ENCODE data around the gene DCK. TPM values are rescaled to one million over a fixed set of nuclear protein-coding genes. Genes with fewer than 3 reads are reported as not detected.

The DCK gene
- total RNA-seq, 1 experiment from 2014 or later, result 11.8 TPM

DNA sequence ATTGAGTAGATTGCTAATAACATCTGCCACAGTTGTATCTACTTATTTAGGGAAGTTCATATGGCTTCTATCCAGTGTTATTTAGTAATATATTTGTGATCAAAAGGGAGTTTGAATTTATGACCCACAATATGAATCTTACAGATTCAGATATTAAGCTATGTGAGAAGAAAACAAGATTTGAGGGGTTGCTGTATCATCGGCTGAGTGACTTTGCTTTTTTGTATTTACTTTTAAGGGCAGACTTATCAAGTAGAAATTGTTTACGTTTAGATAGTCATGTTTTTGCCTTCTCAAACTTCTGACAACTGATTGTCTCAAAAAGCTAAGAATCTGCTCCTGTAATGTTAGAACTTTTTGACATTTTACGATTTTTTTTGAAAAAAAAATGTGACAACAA lies 17.2 kb upstream of the DCK start:
- Histone ChIP-seq H3K4me2 (no peak overlapping the region), H3K36me3 (ENCODE audit: low read depth) (no peaks in the 10 kb centered on the region), H3K9me3 (ENCODE audit: insufficient read depth, low read depth) (no peaks in the 10 kb centered on the region), H3K27me3 (ENCODE audit: insufficient read depth, low read depth) (no peaks in the 10 kb centered on the region), H3K79me2 (ENCODE audit: low read depth) (no peaks in the 10 kb centered on the region), H3F3A (ENCODE audit: insufficient read depth, low read depth) (no peaks in the 10 kb centered on the region), H3K4me1 (replicated peaks; ENCODE audit: insufficient read depth) (no peaks in the 10 kb centered on the region), H3K27ac (no peak overlapping the region), H3K9me2 (ENCODE audit: insufficient read depth) (no peaks in the 10 kb centered on the region), H2AFZ (no peak overlapping the region), H4K20me1 (ENCODE audit: insufficient read depth) (no peaks in the 10 kb centered on the region), H3K4me3 (no peak overlapping the region)
- BruUV-seq (replicated peaks), result no TSS peak
- CTCF ChIA-PET, result no interaction called here
- no peak for DNase-seq
- intact Hi-C loops (cut with micrococcal nuclease; ENCODE audit: unreplicated experiment), result no loop called here
- TF ChIP-seq EZH2 (IDR thresholded peaks at IDR 0.05; ENCODE audit: low read depth), result no peak
- no peak for TF ChIP-seq CTCF (conservative IDR thresholded peaks at IDR 0.05)
- POLR2A ChIA-PET (ENCODE audit: unreplicated experiment), result no interaction called here

DNA sequence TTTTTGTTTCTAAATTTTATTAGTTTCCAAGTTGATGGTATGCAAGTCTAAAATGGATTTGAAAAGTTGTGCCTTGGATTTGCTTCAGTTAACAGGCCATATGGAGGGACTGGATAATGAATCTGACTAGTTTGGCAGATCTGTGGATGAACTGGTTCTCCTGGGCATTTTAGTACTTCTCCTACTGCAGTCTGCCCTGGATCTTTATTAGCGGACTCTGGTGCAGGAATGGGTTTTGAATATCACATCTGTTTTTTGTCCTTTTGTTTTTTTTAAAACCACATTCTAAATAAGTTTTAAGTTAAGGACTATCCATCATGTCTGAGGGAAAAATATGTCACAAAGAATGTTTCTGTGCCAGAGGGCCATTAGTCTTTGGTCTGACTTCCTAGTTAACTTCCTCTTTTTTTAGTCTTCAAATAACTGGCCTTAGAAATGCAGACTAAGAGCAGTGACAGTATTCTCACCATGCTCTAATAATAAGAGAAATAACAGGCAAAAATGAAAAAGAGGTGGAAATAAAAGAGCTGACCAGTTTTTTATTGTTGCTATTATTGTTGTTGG lies 13.9 kb upstream of the DCK start:
- Histone ChIP-seq H3K4me3 (no peak overlapping the region), H3K27me3 (ENCODE audit: insufficient read depth, low read depth) (no peaks in the 10 kb centered on the region), H2AFZ (no peak overlapping the region), H3K4me2 (no peak overlapping the region), H3K4me1 (replicated peaks; ENCODE audit: insufficient read depth) (no peaks in the 10 kb centered on the region), H3K9me2 (ENCODE audit: insufficient read depth) (no peaks in the 10 kb centered on the region), H3K27ac (no peak overlapping the region), H4K20me1 (ENCODE audit: insufficient read depth) (no peaks in the 10 kb centered on the region), H3K79me2 (ENCODE audit: low read depth) (no peaks in the 10 kb centered on the region), H3K9me3 (ENCODE audit: insufficient read depth, low read depth) (no peaks in the 10 kb centered on the region), H3F3A (ENCODE audit: insufficient read depth, low read depth) (no peaks in the 10 kb centered on the region), H3K36me3 (ENCODE audit: low read depth) (no peaks in the 10 kb centered on the region)
- intact Hi-C loops (cut with micrococcal nuclease; ENCODE audit: unreplicated experiment), result no loop called here
- CTCF ChIA-PET, result no interaction called here
- no TSS peak for BruUV-seq (replicated peaks)
- no peak for DNase-seq
- POLR2A ChIA-PET (ENCODE audit: unreplicated experiment), result no interaction called here
- TF ChIP-seq CTCF (conservative IDR thresholded peaks at IDR 0.05) (no peak), EZH2 (IDR thresholded peaks at IDR 0.05; ENCODE audit: low read depth) (no peak)

DNA sequence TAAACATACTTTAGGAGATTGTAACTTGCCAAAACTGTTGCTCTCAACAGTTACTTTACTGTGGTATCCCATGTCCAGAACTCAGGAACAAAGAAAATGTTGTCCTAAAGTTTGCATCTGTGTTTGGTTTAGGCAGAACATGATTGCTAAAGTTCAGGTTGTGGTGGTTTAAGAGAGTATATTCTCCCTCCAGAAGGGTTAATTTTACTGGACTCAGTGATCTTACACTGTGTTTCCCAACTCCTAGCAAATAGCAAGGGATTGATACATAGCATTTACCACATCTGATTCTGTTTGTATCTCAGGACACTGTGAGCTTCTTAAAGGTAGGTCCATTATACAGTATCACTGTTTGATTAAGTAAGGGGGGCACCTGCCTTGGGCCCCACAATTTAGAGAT lies 13.3 kb upstream of the DCK start:
- no peak for TF ChIP-seq EZH2 (IDR thresholded peaks at IDR 0.05; ENCODE audit: low read depth)
- no peak for TF ChIP-seq CTCF (conservative IDR thresholded peaks at IDR 0.05)
- H2AFZ ChIP-seq, result no peak overlapping the region

More for the DNA sequence above, 13.3 kb upstream of the DCK start:
- DNase-seq, result no peak
- Histone ChIP-seq H3K27ac (no peak overlapping the region), H3K36me3 (ENCODE audit: low read depth) (no peaks in the 10 kb centered on the region), H3K9me3 (ENCODE audit: insufficient read depth, low read depth) (no peaks in the 10 kb centered on the region), H3K4me1 (replicated peaks; ENCODE audit: insufficient read depth) (no peaks in the 10 kb centered on the region), H3K27me3 (ENCODE audit: insufficient read depth, low read depth) (no peaks in the 10 kb centered on the region), H3K79me2 (ENCODE audit: low read depth) (no peaks in the 10 kb centered on the region), H3F3A (ENCODE audit: insufficient read depth, low read depth) (no peaks in the 10 kb centered on the region), H3K4me2 (no peak overlapping the region), H3K4me3 (no peak overlapping the region), H4K20me1 (ENCODE audit: insufficient read depth) (no peaks in the 10 kb centered on the region), H3K9me2 (ENCODE audit: insufficient read depth) (no peaks in the 10 kb centered on the region)
- BruUV-seq (replicated peaks), result no TSS peak
- intact Hi-C loops (cut with micrococcal nuclease; ENCODE audit: unreplicated experiment), result no loop called here
- CTCF ChIA-PET, result no interaction called here
- POLR2A ChIA-PET (ENCODE audit: unreplicated experiment), result no interaction called here

Data from PC-9 (cell line).